NOMO-1 treated with dmso at 0.1 percent for 144 hours (cell line): ENCODE results near the gene SESTD1.
"Not testable (repeated sequence)": the region's sequence is repeated elsewhere in the genome, so short reads cannot be mapped to it uniquely, and the experiment has no call there.

Experiments used
- DNase-seq: peaks from one replicate; lab custom pipeline; 2025; ENCODE audit not compliant: unreplicated experiment; lab: John Stamatoyannopoulos, UW

The SESTD1 gene

DNA sequence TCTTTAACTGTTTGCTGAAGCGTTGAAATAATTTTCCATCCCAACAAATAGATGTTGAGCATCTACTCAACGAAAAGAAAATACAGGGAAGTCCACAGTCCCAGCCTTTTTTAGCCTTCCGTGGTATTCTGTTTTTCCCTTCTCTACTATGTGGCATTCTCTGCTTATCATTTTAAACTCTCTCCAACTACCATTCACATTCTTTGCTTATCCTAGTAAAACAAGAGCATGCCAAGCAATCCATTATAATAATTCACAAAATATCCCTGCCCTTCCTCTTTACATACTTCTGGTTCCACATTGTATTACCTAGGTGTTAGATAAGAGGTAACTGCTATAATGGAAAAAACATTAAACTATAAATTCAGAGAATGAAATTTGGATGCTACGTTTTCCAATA, 1.6 kb upstream of the SESTD1 start:
- no peak for DNase-seq

DNA sequence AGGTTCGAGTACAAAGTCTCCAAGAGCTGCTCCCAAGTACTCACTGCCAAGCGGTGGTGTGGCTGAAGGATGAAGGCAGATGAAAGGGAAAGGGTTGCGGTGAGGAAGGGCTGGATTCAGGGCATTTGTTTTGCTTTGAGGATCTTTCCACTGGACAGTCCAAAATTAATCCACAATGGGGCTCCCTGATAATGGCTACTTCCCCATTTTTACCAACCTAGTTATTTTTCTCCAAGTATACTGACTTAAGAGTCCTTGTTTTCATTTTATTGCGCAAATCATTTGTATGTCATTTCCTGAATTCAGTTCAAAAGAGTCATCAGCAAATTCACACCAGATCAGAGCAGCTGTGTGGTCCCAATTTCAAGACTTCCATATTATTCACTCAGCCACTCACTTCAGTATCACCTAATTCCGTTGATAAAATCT, 464 bp upstream of the SESTD1 start:
- DNase-seq, result no peak

DNA sequence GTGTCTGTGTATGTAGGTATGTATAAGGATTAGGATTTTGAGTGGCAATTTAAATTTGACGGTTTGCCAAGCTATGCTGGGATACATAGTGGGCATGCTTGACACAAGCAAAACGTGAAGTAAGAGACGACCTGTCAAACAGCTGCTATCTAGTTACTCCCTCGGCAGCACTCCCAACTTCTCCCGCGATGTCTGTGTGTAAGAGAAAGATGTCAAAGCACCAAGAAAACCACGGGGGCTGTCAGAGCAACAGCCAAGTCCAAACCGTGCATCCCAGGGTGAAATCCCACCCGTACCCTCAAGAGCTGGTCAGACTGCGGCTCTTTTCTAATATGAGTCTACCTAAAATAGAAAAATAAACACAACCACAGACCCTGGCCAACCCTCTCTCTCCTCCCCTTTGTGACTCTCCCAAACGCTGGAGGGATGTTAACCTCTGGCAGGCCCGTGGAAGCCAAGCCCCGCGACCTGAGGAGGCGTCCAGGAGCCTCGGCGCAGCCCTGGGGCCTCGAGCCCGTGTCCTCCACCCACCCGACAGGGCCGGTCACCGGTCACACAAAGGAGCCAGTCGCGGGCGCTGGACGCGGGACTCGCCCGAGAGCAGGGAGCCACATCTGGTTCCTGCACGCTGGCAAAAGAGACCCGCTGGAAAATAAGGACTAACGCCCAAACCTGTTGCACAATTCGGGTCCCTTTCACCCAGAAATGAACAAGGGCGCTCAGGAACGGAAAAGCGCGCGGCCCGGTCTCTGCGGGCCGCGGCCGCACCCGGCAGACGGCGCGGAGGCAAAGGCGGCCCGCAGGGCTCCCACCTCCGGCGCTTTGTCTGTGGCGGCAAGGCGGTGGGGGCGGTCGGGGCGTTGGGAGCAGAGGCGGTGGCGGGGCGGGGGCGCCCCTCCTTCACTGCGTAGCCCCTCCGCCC, 925 bp downstream of the SESTD1 start:
- no peak for DNase-seq

DNA sequence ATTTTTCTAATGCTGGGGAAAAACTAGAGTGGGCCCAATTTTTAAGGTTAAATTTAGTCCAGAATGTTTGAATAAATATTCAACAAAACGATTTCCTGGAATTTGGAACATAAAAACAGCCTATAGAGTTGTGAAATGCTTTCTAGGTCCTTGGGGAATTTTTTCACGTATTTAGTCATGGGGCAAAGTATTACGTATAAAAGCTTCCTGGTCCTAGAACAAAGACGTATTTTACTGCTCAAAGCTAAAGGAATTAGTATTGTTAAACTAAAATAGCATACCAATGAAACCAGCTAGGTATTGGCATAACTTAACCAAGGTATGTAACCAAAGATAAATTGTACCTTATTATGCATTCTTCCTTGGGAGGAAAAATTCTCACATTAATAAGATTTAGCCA, 1.6 kb downstream of the SESTD1 start:
- DNase-seq, result no peak

DNA sequence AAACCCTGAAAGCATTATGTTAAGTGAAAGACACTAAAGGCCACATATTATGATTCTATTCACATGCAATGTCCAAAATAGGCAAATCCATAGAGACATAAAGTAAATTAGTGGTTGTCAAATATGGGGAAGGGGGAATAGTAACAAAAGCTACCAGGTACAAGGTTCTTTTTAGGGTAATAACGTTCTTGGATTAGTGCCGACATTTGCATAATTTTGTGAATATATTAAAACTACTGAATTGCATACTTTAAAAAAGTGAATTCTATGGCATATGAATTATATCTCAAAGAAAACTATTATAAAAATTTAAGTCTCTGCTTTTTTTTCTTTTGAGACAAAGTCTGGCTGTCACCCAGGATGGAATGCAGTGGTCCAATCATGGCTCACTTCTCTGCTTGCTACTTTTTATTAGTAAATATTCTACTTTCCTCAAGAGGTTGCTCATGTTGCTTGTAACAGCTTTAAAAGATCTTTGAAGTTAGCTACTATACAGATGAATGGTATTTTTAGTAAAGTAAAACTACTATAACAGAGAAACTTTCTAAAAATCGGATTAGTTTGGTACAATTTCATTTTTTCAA, 2.5 kb downstream of the SESTD1 start:
- DNase-seq, result no peak

DNA sequence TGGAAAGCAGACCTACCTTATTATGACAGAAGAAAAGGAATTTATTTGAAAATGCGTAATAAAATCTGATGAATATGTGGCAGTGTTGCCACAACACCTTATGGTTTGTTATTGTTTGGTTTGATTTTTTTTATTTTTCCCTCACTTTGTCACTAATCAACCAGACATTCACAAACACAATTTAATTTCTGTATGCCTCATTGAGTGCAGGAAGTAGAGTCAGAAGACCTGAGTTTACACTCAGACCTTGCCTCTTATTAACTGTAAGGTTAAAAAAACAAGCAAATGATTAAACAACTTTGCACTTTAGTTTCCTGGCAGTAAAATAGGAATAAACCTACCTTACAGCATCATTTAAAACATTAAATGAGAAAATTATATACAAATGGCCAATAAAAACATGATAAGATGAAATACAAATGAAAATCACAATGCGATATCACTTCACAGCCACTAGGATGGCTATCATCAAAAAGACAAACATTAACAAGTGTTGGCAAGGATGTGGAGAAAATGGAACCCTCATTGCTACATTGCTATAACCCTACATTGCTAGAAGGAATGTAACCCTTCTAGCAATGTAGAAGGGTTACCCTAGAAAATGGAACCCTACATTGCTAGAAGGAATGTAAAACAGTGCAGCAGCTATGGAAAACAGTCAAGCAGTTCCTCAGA, 3.3 kb downstream of the SESTD1 start:
- no peak for DNase-seq

DNA sequence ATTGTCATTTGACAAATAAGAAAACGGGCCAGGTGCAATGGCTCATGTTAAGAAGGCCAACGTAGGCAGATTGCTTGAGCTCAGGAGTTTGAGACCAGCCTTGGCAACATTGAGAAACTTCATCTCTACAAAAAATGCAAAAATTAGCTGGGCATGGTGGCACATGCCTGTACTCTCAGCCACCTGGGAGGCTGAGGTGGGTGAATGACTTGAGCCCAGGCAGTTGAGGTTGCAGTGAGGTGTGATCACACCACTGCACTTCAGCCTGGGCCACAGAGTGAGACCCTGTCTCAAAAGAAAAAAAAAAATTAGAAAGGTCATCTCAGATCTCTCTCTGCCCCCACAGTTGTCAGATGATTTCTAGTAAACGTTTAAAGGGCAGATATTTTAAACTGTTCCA, 4.4 kb downstream of the SESTD1 start:
- DNase-seq, result no peak

DNA sequence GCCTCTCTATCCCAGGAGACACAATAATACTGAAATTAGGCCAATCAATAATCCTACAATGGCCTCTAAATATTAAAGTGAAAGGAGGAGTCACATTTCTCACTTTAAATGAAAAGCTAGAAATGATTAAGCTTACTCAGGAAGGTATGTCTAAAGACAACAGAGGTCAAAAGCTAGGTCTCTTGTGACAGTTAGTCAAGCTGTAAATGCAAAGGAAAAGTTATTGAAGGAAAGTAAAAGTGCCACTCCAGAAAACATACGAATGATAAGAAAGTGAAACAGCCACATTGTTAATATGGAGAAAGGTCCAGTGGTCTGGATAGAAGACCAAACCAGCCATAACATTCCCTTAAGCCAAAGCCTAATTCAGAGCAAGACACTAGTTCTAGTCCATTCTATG, 9.5 kb downstream of the SESTD1 start:
- no peak for DNase-seq

DNA sequence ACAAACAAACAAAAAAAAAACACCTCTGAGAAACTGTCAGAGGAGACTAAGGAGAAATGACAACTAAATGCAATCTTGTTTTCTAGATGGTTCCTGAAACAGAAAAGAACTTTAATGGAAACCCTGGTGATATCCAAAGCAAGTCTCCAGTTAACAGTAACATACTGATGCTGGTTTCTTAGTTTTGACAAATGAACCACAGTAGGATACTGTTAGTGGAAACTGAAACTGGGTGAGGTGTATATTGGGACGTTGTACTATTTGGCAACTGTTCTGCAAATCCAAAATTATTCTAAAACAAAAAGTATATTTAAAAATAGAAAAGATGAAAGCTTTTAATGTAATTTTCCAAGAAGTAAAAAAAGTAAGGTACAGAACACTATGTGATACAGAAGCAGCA, 11.4 kb downstream of the SESTD1 start:
- no peak for DNase-seq

DNA sequence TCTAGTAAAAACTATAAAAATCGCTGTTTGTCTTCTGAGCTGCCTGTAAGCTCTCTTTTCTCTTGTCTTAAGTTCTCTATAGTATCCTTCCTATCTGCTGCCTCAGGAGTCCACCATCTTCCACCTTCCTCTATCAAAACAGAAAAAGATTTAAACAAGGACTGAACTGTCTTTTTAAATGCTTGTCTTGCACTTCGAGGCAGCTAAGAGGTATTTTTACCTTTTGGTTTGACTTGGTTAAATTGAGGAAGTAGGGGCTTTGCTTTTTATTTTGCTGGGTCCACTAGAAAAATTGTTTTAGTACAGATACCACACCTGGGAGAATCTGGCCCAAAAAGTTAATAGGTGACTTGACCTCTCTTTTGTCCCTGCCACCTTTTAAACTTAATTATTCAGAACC, 12.2 kb downstream of the SESTD1 start:
- DNase-seq, result no peak

DNA sequence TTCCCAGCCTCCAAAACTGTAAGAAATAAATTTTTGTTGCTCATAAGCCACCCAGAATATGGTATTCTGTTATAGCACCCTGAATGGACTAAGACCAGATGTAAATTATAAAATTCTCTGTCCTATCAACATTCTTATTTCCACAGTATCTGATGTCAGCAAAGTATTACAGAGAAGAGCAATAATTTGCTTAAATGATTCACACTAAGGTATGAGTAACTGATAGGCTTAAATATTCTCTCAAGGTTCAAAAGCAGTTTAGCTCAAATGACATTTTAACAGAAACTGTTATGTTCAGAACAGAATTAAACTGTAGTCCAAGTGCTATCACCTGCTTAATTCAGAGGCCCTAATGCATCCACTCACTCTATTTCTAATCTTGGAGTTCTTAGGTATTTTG, 12.8 kb downstream of the SESTD1 start:
- DNase-seq, result no peak

DNA sequence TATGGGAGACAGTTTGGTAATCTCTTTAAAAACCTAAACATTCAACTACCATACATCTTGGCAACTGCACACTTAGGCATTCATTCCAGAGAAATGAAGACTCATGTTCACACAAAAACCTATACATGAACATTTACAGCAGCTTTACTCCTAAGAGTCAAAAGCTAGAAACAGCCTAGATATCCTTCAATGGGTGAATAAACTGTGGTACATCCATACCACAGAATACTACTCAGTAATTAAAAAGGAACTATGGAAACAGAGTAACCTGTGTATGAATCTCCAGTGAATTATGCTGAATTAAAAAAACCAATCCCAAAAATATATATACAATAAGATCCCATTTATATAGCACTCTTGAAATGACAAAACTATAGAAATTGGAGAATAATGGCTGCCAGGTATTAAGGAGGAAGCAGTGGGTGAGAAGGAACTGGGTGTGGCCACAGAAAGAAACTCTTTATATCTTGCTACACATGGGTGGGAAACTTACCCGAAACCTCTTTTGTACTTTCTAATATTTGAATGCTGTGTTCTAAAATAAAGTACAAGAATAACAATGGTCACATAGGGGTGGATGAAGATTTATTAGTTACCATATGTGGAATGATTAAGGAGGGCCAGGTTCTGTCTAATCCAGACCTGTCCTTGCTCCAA, 13.7 kb downstream of the SESTD1 start:
- DNase-seq, result no peak

DNA sequence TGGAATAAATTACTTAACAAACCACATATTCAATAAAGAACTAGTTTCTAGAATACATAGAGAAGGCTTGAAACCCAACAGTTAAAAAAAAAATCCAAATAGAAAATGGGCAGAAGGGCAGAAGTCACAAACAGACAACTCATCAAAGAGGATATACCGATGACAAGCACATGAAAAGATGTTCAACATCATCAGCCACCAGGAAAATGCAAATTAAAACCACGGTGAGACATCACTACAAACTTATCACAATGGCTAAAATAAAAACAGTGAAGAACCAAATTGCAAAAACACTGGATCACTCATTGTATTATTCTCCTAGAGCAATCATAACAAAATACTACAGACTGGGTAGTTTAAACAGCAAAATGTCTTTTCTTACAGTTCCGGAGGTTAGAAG, 14.5 kb downstream of the SESTD1 start:
- DNase-seq, result no peak

DNA sequence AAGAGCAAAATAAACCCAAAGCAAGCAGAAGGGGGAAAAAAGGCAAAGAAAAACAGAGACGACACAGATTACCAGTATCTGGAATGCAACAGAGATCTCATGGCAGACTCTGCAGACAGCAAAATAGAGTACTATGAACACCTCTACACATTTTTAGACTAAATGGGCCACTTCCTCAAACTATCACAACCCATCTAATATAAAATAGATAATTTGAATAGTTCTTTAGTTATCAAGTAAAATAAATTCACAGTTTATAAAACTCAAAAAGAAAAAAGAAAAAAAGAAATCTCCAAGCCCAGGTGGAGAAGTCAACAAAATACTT, 16.6 kb downstream of the SESTD1 start:
- no peak for DNase-seq

DNA sequence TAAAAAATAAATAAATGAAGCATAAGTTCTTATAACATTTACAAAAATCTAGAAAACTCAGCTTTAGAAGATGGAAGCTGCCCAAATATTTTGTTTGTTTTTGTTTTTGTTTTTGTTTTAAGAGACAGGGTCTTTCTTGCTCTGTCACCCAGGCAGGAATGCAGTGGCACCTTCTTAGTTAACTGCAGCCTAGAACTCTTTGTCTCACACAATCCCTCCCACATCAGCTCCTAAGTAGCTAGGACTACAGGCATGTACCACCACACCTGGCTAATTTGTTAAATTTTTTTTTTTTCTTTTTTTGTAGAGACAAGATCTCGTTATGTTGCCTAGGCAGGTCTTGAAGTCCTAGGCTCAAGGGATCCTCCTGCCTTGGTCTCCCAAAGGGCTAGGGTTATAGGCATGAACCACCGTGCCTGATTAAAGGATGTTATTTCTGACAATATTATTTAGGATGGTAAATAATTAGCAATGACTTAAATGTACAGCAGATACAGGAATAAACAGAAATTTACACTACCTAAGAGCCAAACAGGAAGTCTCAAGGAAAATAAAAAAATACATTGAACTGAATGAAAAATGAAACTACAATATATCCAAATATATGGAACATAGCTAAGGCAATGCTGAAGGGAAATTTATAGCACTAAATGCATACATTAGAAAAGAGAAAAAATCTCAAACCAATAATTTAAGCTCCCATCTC, 17.2 kb downstream of the SESTD1 start:
- no peak for DNase-seq

DNA sequence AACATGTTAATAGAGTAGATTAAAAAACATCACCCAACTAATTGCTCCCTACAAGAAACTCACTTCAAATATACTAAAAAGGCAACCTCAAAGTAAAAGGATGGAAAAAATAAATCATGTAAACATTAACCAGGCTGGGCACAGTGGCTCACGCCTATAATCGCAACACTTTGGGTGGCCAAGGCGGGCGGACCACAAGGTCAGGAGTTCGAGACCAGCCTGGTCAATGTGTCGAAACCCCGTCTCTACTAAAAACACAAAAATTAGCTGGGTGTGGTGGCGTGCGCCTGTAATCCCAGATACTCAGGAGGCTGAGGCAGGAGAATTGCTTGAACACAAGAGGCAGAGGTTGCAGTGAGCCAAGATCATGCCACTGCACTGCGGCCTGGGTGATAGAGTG, 18.8 kb downstream of the SESTD1 start:
- not testable (repeated sequence) for DNase-seq

DNA sequence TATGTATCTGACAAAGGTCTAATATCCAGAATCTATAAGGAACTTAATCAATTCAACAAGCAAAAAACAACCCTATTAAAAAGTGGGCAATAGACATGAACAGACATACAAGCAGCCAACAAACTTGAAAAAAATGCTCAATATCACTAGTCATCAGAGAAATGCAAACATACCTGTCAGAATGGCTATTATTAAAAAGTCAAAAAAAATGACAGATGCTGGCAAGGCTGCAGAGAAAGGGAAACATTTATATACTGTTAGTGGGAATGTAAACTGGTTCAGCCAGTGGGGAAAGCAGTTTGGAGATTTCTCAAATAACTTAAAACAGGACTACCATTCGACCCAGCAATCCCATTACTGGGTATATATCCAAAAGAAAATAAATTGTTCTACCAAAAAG, 21.6 kb downstream of the SESTD1 start:
- DNase-seq, result no peak

DNA sequence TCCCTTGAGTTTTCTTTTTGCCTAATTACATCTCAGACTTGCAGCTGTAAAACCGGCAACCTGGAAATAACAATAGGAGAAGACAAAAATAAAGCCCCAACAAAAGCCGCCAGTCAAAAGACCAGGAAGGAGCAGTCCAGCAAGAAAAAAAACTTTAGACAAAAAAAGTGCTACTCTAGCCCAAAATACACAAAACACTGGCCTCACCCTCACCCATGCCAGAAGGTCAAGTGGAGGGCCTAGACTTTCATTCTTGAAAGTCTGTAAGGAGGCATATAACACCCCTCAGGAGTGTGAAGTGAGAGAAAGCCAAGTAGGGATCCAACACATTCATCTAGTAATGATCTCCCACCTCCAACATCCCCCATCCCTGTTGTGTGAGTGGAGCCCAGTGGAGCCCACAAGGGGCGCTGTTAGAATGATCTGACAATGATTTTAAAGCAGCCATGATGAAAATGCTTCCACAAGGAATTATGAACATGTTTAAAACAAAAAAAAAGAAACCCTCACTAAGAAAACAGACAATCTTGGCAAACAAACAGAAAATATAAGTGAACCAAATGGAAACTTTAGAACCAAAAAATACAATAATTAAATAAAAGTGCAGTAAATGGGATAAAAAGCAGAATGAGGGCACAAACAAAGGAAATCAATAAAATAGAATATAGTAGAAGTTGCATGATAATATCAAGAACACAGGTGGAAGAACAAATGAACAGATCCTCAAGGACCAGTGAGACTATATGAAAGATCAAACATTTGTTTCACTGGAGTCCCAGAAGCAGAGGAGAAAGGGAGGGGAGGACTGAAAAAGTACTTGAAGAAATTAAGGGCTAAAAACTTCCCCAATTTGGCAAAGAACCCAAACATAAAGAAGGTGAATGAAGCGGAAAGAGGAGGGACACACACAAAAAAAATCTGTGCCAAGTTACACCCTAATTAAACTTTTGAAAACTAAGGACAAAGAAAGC, 23.9 kb downstream of the SESTD1 start:
- DNase-seq, result no peak

DNA sequence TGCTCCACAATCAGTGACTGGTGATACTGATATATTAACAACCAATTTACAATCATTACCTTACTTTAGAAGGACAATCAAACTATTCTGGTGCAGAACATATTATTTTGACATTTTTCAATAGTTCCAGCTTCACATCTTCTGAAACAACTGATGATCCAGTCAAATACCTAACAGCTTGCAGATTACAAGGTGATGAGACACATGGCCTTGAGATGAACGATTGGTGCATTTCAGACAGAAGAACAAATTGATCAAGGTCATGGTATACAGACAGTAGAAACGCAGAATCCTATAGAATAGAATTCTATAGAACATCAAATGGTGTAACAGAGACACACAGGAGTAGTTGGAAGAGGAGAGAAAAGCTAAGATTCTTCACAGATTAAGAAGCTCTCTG, 24.8 kb downstream of the SESTD1 start:
- DNase-seq, result no peak

DNA sequence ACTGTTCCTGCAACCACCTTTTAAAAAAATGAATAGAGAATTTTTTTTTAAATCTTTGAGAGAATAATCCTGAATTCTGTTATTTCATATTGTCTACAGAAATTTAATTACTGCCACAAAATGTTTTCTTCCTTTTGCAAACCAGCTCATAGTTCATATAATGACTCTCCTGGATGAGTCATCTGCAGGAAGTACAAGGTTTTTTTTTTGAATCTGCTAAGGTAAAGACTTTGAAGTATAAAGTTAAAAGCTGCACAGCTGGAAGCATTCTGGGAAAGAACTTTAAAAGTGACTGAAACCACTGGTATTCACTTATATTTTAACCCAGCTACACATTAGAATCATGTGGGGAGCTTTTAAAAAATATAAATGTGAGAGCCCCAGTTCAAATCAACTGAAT, 25.4 kb downstream of the SESTD1 start:
- DNase-seq, result no peak
